HEK293T (cell line): Measurements from ENCODE around the gene CIPC.

Experiments used
- CTCF ChIA-PET: fragments of 350-600 bp; formaldehyde crosslinking; extraction: SDS; loops from one replicate; lab custom pipeline; 2021; ENCODE audit warnings: antibody characterized with exemption, inconsistent platforms; lab: Yijun Ruan, JAX
- POLR2A ChIA-PET: fragments of 350-600 bp; formaldehyde crosslinking; extraction: SDS; loops from one replicate; lab custom pipeline; 2020; ENCODE audit warnings: antibody characterized with exemption, inconsistent platforms; lab: Yijun Ruan, JAX
- DNase-seq: peaks from one replicate; pipeline ENCODE4 v3.0.0; 2012; ENCODE audit warnings: mixed read lengths; ENCODE audit errors: extremely low spot score
- ARNT ChIP-seq: fragments of 450-650 bp; IDR thresholded peaks from 2 replicates; pipeline ENCODE4 v1.6.1; 2017; ENCODE audit warnings: mild to moderate bottlenecking
- BHLHE40 ChIP-seq: fragments of 450-650 bp; IDR thresholded peaks from 2 replicates; pipeline ENCODE4 v1.6.1; 2016; ENCODE audit warnings: mild to moderate bottlenecking, moderate library complexity, borderline replicate concordance
- CTBP1 ChIP-seq: fragments of 450-650 bp; IDR thresholded peaks from 2 replicates; pipeline ENCODE4 v1.6.1; 2016; ENCODE audit warnings: borderline replicate concordance
- ELF4 ChIP-seq: fragments of 450-650 bp; IDR thresholded peaks from 2 replicates; pipeline ENCODE4 v1.6.1; 2017; ENCODE audit warnings: antibody characterized with exemption
- FOXA1 ChIP-seq: fragments of 450-650 bp; IDR thresholded peaks from 2 replicates; pipeline ENCODE4 v1.6.1; 2016; ENCODE audit warnings: mild to moderate bottlenecking
- FOXK2 ChIP-seq: fragments of 450-650 bp; IDR thresholded peaks from 2 replicates; pipeline ENCODE4 v1.6.1; 2016; ENCODE audit warnings: mild to moderate bottlenecking
- FOXM1 ChIP-seq: fragments of 450-650 bp; IDR thresholded peaks from 2 replicates; pipeline ENCODE4 v1.6.1; 2017; ENCODE audit warnings: mild to moderate bottlenecking, borderline replicate concordance
- HDGF ChIP-seq: fragments of 450-650 bp; IDR thresholded peaks from 2 replicates; pipeline ENCODE4 v1.6.1; 2017; ENCODE audit warnings: antibody characterized with exemption, borderline replicate concordance
- L3MBTL2 ChIP-seq: fragments of 450-650 bp; conservative IDR thresholded peaks from 2 replicates; pipeline ENCODE4 v1.6.1; 2016; ENCODE audit warnings: mild to moderate bottlenecking
- LEF1 ChIP-seq: fragments of 450-650 bp; IDR thresholded peaks from 2 replicates; pipeline ENCODE4 v1.6.1; 2017; ENCODE audit warnings: mild to moderate bottlenecking, borderline replicate concordance
- NFRKB ChIP-seq: fragments of 450-650 bp; IDR thresholded peaks from 2 replicates; pipeline ENCODE4 v1.6.1; 2016; ENCODE audit warnings: mild to moderate bottlenecking, moderate library complexity
- SP1 ChIP-seq: fragments of 450-650 bp; IDR thresholded peaks from 2 replicates; pipeline ENCODE4 v1.6.1; 2017
- SUZ12 ChIP-seq: fragments of 450-650 bp; IDR thresholded peaks from 2 replicates; pipeline ENCODE4 v1.6.1; 2016; ENCODE audit warnings: mild to moderate bottlenecking
- TARDBP ChIP-seq: fragments of 450-650 bp; IDR thresholded peaks from 2 replicates; pipeline ENCODE4 v1.6.1; 2016
- ZNF384 ChIP-seq: fragments of 450-650 bp; IDR thresholded peaks from 2 replicates; pipeline ENCODE4 v1.6.1; 2016
- TF ChIP-seq, protein P1 (sequence below): fragments of 450-650 bp; IDR thresholded peaks from 2 replicates; pipeline ENCODE4 v1.6.1; 2016

Gene CIPC

DNA sequence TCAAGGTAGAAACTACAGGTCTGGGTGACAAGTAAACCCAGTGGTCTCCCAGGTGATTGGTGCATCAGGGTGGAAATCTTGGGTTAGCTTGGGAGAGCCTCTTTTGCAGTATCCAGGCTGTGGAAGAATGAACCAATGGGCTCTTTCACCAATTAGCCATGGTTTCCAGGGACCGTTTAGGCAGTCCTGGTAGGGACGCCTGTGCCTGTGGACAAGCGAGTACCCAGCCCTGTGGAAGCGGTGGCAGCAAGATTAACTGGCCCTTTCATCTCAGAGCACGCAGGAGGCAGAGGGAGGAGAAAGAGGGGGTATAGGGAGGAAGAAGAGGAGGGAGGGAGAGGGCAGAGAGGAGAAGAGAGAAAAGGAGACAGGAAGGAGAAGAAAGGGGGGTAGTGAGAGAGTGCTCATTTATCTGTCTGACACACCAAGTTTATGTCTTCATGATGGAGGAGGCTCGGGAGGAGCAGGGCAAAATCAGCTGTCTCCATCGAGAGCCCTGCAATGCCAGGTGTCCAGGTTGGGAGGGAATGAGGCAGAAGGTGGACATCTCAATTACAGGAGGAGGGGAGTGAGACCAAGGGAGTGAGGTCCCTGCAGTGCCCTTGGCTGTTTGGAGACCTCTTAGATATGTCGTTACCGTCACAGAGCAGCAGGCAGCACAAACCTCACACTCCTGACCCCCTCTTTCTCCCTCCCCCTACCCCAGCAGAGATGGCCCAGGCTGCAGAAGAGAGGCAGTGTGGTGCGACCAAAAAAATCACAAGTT is 48.1 kb downstream of the CIPC start:
- ChIA-PET POLR2A (no interaction called here), CTCF (interaction anchor here (0.6 to 0.7 kb wide), 2 partner anchors 76 to 169 kb away, joined by 3 read pairs; no protein-coding TSS in a partner anchor)
- no peak for DNase-seq
- no peak for TF ChIP-seq ELF4
- TF ChIP-seq LEF1: no peak
- no peak for TF ChIP-seq ARNT
- TF ChIP-seq SUZ12: no peak
- TF ChIP-seq ZNF384: no peak
- TF ChIP-seq CTBP1: no peak
- no peak for TF ChIP-seq TARDBP
- no peak for TF ChIP-seq BHLHE40
- TF ChIP-seq, protein P1, sequence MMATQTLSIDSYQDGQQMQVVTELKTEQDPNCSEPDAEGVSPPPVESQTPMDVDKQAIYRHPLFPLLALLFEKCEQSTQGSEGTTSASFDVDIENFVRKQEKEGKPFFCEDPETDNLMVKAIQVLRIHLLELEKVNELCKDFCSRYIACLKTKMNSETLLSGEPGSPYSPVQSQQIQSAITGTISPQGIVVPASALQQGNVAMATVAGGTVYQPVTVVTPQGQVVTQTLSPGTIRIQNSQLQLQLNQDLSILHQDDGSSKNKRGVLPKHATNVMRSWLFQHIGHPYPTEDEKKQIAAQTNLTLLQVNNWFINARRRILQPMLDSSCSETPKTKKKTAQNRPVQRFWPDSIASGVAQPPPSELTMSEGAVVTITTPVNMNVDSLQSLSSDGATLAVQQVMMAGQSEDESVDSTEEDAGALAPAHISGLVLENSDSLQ: no peak
- TF ChIP-seq FOXK2: no peak
- no peak for TF ChIP-seq NFRKB
- no peak for TF ChIP-seq L3MBTL2

DNA sequence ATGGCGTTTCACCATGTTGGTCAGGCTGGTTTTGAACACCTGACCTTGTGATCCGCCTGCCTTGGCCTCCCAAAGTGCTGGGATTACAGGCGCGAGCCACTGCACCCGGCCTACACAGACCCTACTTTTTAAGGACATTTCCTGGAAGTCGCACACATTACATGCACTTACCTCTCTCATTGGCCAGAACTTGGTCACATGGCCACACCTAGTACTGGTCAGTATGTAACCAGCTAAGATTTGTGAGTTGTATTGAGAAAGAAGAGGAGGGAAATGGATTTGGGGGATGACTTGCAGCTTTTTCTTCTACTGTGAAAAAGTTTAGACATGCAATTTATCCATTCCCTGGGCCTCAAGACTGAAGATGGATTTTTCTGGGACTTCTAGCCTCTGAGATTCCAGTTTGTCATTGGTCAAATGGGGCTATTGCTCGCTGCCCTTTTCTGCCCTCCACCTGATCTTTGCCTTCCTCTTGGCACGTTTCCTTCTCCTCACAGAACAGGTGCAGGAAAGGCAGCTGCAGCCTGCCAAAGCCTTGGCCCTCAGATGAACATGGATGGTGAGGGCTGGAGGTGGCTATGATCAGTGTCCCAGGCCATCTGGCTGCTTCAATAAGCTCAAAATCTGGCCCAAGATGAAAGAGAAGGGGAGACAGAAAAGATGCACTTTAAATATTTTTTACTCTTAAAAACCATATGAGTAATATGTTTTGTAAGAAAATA is 50.6 kb downstream of the CIPC start:
- no peak for DNase-seq
- ChIA-PET POLR2A (no interaction called here), CTCF (interaction anchor here (0.7 to 1.4 kb wide), 4 partner anchors 8 to 310 kb away, joined by 3 to 7 read pairs (median 3); no protein-coding TSS in a partner anchor)
- TF ChIP-seq ZNF384 (no peak), FOXM1 (no peak), ARNT (no peak), TARDBP (no peak)

DNA sequence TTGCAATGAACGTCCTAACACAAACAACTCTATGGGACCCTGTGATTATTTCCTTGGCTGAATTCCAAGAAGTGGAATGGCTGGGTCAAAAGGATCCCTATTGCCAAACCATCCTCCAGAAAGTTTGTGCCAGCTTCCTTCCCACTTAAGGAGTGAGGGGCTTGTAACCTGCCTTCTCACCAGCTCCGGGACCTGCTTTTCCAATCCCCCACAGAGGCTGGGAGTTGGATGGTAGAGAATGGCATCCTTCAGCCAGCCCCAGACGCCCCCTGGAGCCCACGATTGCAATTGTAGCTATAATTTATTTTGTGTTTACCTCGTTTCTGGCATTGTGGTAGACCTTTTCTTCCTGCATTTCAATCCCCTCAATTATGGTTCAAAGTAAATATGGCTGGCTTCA is 53.2 kb downstream of the CIPC start:
- TF ChIP-seq FOXK2 (no peak), ARNT (no peak), LEF1 (no peak), ELF4 (no peak), FOXA1 (no peak), FOXM1 (no peak), CTBP1 (no peak), ZNF384 (no peak), NFRKB (no peak)
- TF ChIP-seq, protein P1: no peak
- CTCF ChIA-PET: interaction anchor here (0.6 to 3.6 kb wide), 25 partner anchors 10 to 609 kb away, joined by 3 to 39 read pairs (median 5); partner anchors contain the start of gene ZDHHC22
- POLR2A ChIA-PET: no interaction called here
- peak; percentile 66 for DNase-seq

DNA sequence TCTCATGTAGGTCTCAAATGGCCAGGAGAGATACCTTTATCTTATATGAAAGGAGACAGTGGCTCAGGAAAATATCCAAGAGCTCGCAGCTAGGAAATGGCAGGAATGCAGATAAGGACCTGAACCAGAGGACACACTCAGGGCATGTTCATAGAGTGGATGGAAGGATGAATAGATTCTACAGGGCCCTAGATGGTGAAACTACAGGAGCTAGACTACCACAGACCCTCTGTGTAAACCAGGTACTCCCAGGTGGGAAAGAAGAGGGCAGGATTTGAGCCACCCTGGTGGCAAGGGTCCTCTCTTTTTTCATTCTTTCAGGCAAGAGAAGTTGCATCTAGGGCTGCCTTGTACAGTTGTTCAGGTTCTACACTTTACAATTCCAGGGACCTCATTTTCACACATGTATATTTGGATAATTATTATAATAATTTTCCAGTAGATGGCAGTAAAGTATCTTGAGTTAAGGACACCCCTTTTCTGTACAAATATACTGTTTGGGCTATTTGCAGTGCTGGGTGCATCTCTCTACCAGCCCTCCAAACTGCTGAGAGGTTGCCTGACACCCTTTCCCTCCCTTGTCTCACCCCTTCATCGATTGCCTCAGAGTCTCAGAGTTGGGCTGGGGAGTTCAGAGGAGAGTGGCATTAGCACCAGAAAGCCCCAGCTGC is 54.0 kb downstream of the CIPC start:
- ChIA-PET POLR2A (no interaction called here), CTCF (interaction anchor here (0.6 to 3.6 kb wide), 21 partner anchors 10 to 456 kb away, joined by 3 to 39 read pairs (median 5); partner anchors contain the start of gene ZDHHC22)
- TF ChIP-seq ZNF384 (no peak), FOXA1 (no peak)
- TF ChIP-seq, protein P1: no peak
- no peak for DNase-seq

DNA sequence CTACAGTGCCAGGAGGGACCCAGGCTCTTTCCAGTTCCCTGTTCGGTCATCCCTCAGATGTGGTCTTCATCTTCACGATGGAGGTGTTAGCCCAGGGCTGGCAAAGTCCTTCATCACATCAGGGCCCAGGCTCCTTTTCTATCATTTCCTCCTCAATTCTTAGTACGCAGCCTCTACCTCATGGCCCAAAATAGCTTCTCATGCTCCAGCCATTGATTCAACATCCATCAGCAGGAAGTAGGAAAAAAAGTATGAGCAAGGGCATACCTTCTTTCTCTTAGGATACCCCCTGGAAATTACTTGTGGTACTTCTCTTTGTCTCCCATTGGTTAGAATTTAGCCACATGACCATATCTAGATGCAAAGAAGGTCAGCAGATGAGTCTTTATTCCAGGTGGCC is 55.7 kb downstream of the CIPC start:
- POLR2A ChIA-PET: no interaction called here
- no peak for TF ChIP-seq ARNT
- TF ChIP-seq, protein P1: no peak
- no peak for TF ChIP-seq BHLHE40
- TF ChIP-seq SP1: no peak
- TF ChIP-seq ELF4: no peak
- no peak for TF ChIP-seq L3MBTL2
- no peak for TF ChIP-seq LEF1
- TF ChIP-seq FOXK2: no peak
- no peak for TF ChIP-seq HDGF
- CTCF ChIA-PET: interaction anchor here (2.9 to 3.6 kb wide), 2 partner anchors 12 to 59 kb away, joined by 34 to 39 read pairs; partner anchors contain the start of gene ZDHHC22
- DNase-seq: no peak
